GM10266 (cell line): ENCODE results near the gene HAPLN2.

Experiments used
- DNase-seq: peaks from one replicate; pipeline ENCODE4 v3.0.0; 2012; ENCODE audit errors: extremely low spot score
- CTCF ChIP-seq: IDR thresholded peaks from 2 replicates; pipeline ENCODE4 v1.5.1; 2012; ENCODE audit warnings: mild to moderate bottlenecking, low read depth; ENCODE audit not compliant: control insufficient read depth, insufficient read depth; ENCODE audit errors: missing control alignments

The HAPLN2 gene

GRCh38 chr1:156648496-156648895, 29.3 kb downstream of the HAPLN2 start:
- TF ChIP-seq CTCF, result no peak
- no peak for DNase-seq

GRCh38 chr1:156648951-156649350, 29.7 kb downstream of the HAPLN2 start:
- no peak for DNase-seq
- no peak for TF ChIP-seq CTCF

- TF ChIP-seq CTCF, result no peak
- no peak for DNase-seq
These were observed 33.1 kb downstream of the HAPLN2 start for GRCh38 chr1:156652131-156652991.

- no peak for DNase-seq
These were observed 33.8 kb downstream of the HAPLN2 start for GRCh38 chr1:156652992-156653355.

GRCh38 chr1:156654700-156655099, 35.5 kb downstream of the HAPLN2 start:
- DNase-seq, result no peak
- no peak for TF ChIP-seq CTCF

More at GRCh38 chr1:156652992-156653355, 33.8 kb downstream of the HAPLN2 start:
- no peak for TF ChIP-seq CTCF

- TF ChIP-seq CTCF, result no peak
- DNase-seq, result no peak
These were observed 36.1 kb downstream of the HAPLN2 start for GRCh38 chr1:156655151-156655903.

GRCh38 chr1:156655904-156656516, 36.8 kb downstream of the HAPLN2 start:
- no peak for DNase-seq
- no peak for TF ChIP-seq CTCF
